SK-N-SH treated with all-trans-retinoic acid at 6 μM for 48 hours (cell line): ENCODE measurements around the gene ZFYVE27.

ENCODE experiments used
- ISL1 ChIP-seq: fragments of 250-450 bp; sonication (Bioruptor Pico); IDR thresholded peaks from 2 replicates; pipeline ENCODE4 v2.1.2; 2022; ENCODE audit warnings: mild to moderate bottlenecking, moderate library complexity
- OSR1 ChIP-seq: fragments of 250-450 bp; sonication (Bioruptor Pico); IDR thresholded peaks from 2 replicates; pipeline ENCODE4 v1.8.0; 2022; ENCODE audit warnings: moderate library complexity, mild to moderate bottlenecking, inconsistent platforms
- RARB ChIP-seq: fragments of 250-450 bp; sonication (Bioruptor Pico); IDR thresholded peaks from 2 replicates; pipeline ENCODE4 v1.8.0; 2021; ENCODE audit warnings: mild to moderate bottlenecking, moderate library complexity
- SNAI2 ChIP-seq: fragments of 250-450 bp; sonication (Bioruptor Pico); IDR thresholded peaks from 2 replicates; pipeline ENCODE4 v1.5.0; 2020; ENCODE audit warnings: mild to moderate bottlenecking, moderate library complexity
- TCF4 ChIP-seq: fragments of 250-450 bp; sonication (Bioruptor Pico); IDR thresholded peaks from 2 replicates; pipeline ENCODE4 v1.8.0; 2021; ENCODE audit warnings: mild to moderate bottlenecking, moderate library complexity, borderline replicate concordance
- TOX ChIP-seq: fragments of 250-450 bp; sonication (Bioruptor Pico); IDR thresholded peaks from 2 replicates; pipeline ENCODE4 v1.8.0; 2021; ENCODE audit warnings: mild to moderate bottlenecking, moderate library complexity, borderline replicate concordance
- ZFP3 ChIP-seq: fragments of 250-450 bp; sonication (Bioruptor Pico); IDR thresholded peaks from 2 replicates; pipeline ENCODE4 v1.5.0; 2020; ENCODE audit warnings: mild to moderate bottlenecking, moderate library complexity
- ZNF565 ChIP-seq: fragments of 450-650 bp; formaldehyde crosslinking; conservative IDR thresholded peaks from 2 replicates; pipeline ENCODE4 v1.5.0; 2020; ENCODE audit warnings: low read depth, mild to moderate bottlenecking, moderate library complexity
- TF ChIP-seq, protein P1 (sequence below): fragments of 250-450 bp; sonication (Bioruptor Pico); IDR thresholded peaks from 2 replicates; pipeline ENCODE4 v1.8.0; 2020; ENCODE audit warnings: mild to moderate bottlenecking, moderate library complexity, borderline replicate concordance
- TF ChIP-seq, protein P2 (sequence below): fragments of 250-450 bp; sonication (Bioruptor Pico); IDR thresholded peaks from 2 replicates; pipeline ENCODE4 v1.5.1; 2020; ENCODE audit warnings: low read depth, mild to moderate bottlenecking, moderate library complexity
- TF ChIP-seq, protein P3 (sequence below): fragments of 250-450 bp; sonication (Bioruptor Pico); IDR thresholded peaks from 2 replicates; pipeline ENCODE4 v1.8.0; 2021; ENCODE audit warnings: low read depth, mild to moderate bottlenecking, moderate library complexity, borderline replicate concordance

DNA sequence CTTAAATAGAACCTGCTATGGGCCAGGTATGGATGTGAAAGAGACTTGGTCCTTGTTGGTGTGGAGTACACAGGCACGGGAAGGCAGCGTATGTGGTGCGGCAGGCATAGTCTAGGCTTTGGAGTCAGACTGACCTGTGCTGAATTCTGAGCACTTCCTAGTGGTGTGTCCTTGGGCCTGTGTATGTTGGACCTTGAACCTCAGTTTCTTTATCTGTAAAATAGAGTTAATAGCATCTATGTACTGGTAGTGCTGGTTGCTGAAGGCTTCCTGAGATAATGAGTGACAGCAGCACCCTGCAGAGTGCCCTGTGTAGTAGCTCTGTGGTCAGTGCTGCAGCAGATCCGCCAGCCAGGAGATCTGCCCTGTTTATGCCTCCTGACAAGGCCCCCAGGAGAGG, 40.2 kb downstream of the ZFYVE27 start:
- TF ChIP-seq ZNF565 (CRISPR knock-in tag) (no peak), ZFP3 (CRISPR knock-in tag) (no peak), TOX (no peak), SNAI2 (CRISPR knock-in tag) (no peak), OSR1 (CRISPR knock-in tag) (no peak), TCF4 (CRISPR knock-in tag) (no peak), RARB (no peak), ISL1 (CRISPR knock-in tag) (no peak)
- TF ChIP-seq, protein P1, sequence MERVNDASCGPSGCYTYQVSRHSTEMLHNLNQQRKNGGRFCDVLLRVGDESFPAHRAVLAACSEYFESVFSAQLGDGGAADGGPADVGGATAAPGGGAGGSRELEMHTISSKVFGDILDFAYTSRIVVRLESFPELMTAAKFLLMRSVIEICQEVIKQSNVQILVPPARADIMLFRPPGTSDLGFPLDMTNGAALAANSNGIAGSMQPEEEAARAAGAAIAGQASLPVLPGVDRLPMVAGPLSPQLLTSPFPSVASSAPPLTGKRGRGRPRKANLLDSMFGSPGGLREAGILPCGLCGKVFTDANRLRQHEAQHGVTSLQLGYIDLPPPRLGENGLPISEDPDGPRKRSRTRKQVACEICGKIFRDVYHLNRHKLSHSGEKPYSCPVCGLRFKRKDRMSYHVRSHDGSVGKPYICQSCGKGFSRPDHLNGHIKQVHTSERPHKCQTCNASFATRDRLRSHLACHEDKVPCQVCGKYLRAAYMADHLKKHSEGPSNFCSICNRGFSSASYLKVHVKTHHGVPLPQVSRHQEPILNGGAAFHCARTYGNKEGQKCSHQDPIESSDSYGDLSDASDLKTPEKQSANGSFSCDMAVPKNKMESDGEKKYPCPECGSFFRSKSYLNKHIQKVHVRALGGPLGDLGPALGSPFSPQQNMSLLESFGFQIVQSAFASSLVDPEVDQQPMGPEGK (CRISPR knock-in tag) = no peak
- TF ChIP-seq, protein P2, sequence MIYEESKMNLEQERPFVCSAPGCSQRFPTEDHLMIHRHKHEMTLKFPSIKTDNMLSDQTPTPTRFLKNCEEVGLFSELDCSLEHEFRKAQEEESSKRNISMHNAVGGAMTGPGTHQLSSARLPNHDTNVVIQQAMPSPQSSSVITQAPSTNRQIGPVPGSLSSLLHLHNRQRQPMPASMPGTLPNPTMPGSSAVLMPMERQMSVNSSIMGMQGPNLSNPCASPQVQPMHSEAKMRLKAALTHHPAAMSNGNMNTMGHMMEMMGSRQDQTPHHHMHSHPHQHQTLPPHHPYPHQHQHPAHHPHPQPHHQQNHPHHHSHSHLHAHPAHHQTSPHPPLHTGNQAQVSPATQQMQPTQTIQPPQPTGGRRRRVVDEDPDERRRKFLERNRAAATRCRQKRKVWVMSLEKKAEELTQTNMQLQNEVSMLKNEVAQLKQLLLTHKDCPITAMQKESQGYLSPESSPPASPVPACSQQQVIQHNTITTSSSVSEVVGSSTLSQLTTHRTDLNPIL (CRISPR knock-in tag) = no peak
- TF ChIP-seq, protein P3, sequence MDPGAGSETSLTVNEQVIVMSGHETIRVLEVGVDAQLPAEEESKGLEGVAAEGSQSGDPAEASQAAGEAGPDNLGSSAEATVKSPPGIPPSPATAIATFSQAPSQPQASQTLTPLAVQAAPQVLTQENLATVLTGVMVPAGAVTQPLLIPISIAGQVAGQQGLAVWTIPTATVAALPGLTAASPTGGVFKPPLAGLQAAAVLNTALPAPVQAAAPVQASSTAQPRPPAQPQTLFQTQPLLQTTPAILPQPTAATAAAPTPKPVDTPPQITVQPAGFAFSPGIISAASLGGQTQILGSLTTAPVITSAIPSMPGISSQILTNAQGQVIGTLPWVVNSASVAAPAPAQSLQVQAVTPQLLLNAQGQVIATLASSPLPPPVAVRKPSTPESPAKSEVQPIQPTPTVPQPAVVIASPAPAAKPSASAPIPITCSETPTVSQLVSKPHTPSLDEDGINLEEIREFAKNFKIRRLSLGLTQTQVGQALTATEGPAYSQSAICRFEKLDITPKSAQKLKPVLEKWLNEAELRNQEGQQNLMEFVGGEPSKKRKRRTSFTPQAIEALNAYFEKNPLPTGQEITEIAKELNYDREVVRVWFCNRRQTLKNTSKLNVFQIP (CRISPR knock-in tag) = no peak
